HL-60/S4 (cell line): ENCODE results near the gene DAZAP1.

ENCODE experiments used
- in situ Hi-C: fragments of 300-500 bp; cut with MboI; formaldehyde crosslinking; loops from 2 replicates; pipeline ENCODE4 v1.14.3; 2022; ENCODE audit warnings: low sequenced_read_pairs

The DAZAP1 gene

GRCh38 chr19:1424192-1424955, 17.0 kb downstream of the DAZAP1 start:
- in situ Hi-C loops: no loop called here

- in situ Hi-C loops: no loop called here
Observed at GRCh38 chr19:1425102-1425837, 17.9 kb downstream of the DAZAP1 start.

- in situ Hi-C loops: no loop called here
Observed at GRCh38 chr19:1425902-1426301, 18.5 kb downstream of the DAZAP1 start.

GRCh38 chr19:1426736-1427135, 19.4 kb downstream of the DAZAP1 start:
- in situ Hi-C loops: no loop called here

- in situ Hi-C loops: no loop called here
Observed at GRCh38 chr19:1427221-1427920, 20.0 kb downstream of the DAZAP1 start.

- in situ Hi-C loops: no loop called here
Observed at GRCh38 chr19:1428738-1429391, 21.5 kb downstream of the DAZAP1 start.

GRCh38 chr19:1429750-1430149, 22.4 kb downstream of the DAZAP1 start:
- in situ Hi-C loops: no loop called here

- in situ Hi-C loops: no loop called here
Observed at GRCh38 chr19:1430246-1430645, 22.9 kb downstream of the DAZAP1 start.

GRCh38 chr19:1431759-1432506, 24.5 kb downstream of the DAZAP1 start:
- in situ Hi-C loops: no loop called here

GRCh38 chr19:1432507-1432887, 25.1 kb downstream of the DAZAP1 start:
- in situ Hi-C loops: no loop called here

- in situ Hi-C loops: no loop called here
Observed at GRCh38 chr19:1433119-1434039, 26.0 kb downstream of the DAZAP1 start.

GRCh38 chr19:1434040-1434366, 26.6 kb downstream of the DAZAP1 start:
- in situ Hi-C loops: no loop called here

GRCh38 chr19:1434577-1435060, 27.2 kb downstream of the DAZAP1 start:
- in situ Hi-C loops: no loop called here

- in situ Hi-C loops: no loop called here
Observed at GRCh38 chr19:1435378-1435989, 28.1 kb downstream of the DAZAP1 start.

- in situ Hi-C loops: no loop called here
Observed at GRCh38 chr19:1437609-1438008, 30.2 kb downstream of the DAZAP1 start.

GRCh38 chr19:1438035-1438932, 30.9 kb downstream of the DAZAP1 start, which contains the start of gene RPS15:
Gene RPS15, plus strand, starts transcription at chr19:1438396. Its CDS starts 30 bp downstream, at chr19:1438426.
- in situ Hi-C loops: no loop called here

- in situ Hi-C loops: no loop called here
Observed at GRCh38 chr19:1438933-1439354, 31.6 kb downstream of the DAZAP1 start.
